ENCODE results near the gene PRRT4.

Gene PRRT4

GRCh38 chr7:128394904-128395496 lies 33.5 kb upstream of the PRRT4 start:
- TF ChIP-seq CTCF (IDR thresholded peaks at IDR 0.05; ENCODE audit: low read depth, low read length, missing control alignments) = no peak
- H3K4me3 ChIP-seq (replicated peaks; ENCODE audit: low read depth, low read length) = no peak overlapping the region
- no peak for DNase-seq (ENCODE audit: extremely low read depth, low read depth)

GRCh38 chr7:128393526-128394330 lies 32.2 kb upstream of the PRRT4 start:
- no peak overlapping the region for H3K4me3 ChIP-seq (replicated peaks; ENCODE audit: low read depth, low read length)
- TF ChIP-seq CTCF (IDR thresholded peaks at IDR 0.05; ENCODE audit: low read depth, low read length, missing control alignments) = no peak
- no peak for DNase-seq (ENCODE audit: extremely low read depth, low read depth)

- no peak for DNase-seq (ENCODE audit: extremely low read depth, low read depth)
- no peak overlapping the region for H3K4me3 ChIP-seq (replicated peaks; ENCODE audit: low read depth, low read length)
- TF ChIP-seq CTCF (IDR thresholded peaks at IDR 0.05; ENCODE audit: low read depth, low read length, missing control alignments) = no peak
These were observed 31.2 kb upstream of the PRRT4 start for GRCh38 chr7:128392446-128393327.

GRCh38 chr7:128391805-128392204 lies 30.3 kb upstream of the PRRT4 start:
- DNase-seq (ENCODE audit: extremely low read depth, low read depth) = no peak
- H3K4me3 ChIP-seq (replicated peaks; ENCODE audit: low read depth, low read length) = no peak overlapping the region
- TF ChIP-seq CTCF (IDR thresholded peaks at IDR 0.05; ENCODE audit: low read depth, low read length, missing control alignments) = no peak

GRCh38 chr7:128390871-128391565 lies 29.5 kb upstream of the PRRT4 start:
- no peak overlapping the region for H3K4me3 ChIP-seq (replicated peaks; ENCODE audit: low read depth, low read length)
- no peak for DNase-seq (ENCODE audit: extremely low read depth, low read depth)
- no peak for TF ChIP-seq CTCF (IDR thresholded peaks at IDR 0.05; ENCODE audit: low read depth, low read length, missing control alignments)

- DNase-seq (ENCODE audit: extremely low read depth, low read depth) = no peak
- H3K4me3 ChIP-seq (replicated peaks; ENCODE audit: low read depth, low read length) = no peak overlapping the region
- TF ChIP-seq CTCF (IDR thresholded peaks at IDR 0.05; ENCODE audit: low read depth, low read length, missing control alignments) = no peak
These were observed 28.3 kb upstream of the PRRT4 start for GRCh38 chr7:128389618-128390329.

Data from HFF-Myc (cell line).